A172 (cell line): ENCODE measurements around the gene RWDD1. TPM values are rescaled to one million over a fixed set of nuclear protein-coding genes. Genes with fewer than 3 reads are reported as not detected.

Source experiments
- DNase-seq: peaks from one replicate; pipeline ENCODE4 v3.0.0-alpha.2; 2015; ENCODE audit warnings: low spot score
- total RNA-seq: library from RNA; depleted of rRNA; stranded (reverse); fragments of >200 nt; shearing (Covaris generic); gene quantifications from 2 replicates; pipeline ENCODE4 v1.2.3, GENCODE V29; 2014; rRNA removed

RWDD1 gene, protein sequence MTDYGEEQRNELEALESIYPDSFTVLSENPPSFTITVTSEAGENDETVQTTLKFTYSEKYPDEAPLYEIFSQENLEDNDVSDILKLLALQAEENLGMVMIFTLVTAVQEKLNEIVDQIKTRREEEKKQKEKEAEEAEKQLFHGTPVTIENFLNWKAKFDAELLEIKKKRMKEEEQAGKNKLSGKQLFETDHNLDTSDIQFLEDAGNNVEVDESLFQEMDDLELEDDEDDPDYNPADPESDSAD
- total RNA-seq, result 51.8 and 93.1 TPM in 2 replicates

DNA sequence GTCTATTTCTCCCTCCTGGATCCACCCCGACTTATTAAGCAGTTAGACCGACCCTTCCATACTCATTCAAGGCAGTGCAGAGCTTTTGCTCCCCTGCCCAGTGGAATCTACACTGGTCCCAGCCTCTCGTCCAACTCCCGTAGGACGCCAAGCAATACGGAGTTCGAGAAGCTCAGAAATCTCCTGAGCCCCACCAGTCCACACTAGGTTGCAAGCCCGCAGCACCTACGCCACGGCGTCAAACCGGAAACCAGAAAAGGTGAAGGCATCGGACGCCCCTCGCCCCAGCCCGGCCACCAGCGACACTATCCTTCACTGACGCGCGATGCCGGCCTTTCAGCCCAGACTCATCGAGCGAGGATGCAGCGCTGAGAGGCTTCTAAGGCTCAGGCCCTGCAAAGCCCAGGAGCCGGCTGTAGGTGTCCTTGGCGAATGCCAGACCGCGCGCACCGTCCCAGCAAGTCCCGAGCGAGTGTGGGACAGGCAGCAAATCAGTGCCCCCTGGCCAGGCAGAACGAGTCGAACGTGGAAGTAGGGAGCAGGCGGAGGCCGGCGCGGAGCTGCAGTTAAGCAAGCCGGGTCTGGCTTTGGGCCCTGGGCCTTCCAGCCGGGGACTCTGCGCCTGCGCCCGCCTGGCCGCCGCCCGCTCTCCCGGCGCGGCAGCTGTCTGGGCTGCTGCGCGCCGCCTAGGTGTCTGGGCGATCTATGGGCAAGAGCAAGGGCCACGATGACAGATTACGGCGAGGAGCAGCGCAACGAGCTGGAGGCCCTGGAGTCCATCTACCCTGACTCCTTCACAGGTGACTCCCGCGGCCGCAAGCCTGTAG, at the start of gene RWDD1:
RWDD1 (plus strand) TSS at position 649 of the 827 bp plus-strand sequence; CDS start at position 728, 79 bp downstream.
- DNase-seq, result peak; percentile 94

DNA sequence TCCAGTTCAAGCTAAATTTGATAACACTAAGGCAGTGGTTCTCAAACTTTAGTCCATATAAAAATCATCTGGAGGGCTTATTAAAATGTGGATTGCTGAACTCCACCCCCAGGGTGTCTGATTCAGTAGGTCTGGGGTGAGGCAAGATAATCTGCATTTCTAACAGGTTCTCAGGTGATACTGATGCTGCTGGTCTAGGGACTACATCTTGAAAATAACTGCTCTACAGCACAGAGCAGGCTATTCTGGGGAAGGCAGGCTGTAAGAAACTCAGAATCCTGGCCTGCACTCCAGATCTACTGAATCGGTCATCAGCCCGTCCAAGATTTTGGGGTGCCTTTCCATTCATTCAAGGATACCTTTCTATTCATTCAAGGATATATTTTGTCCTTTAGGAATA, 48.4 kb upstream of the RWDD1 start:
- no peak for DNase-seq

DNA sequence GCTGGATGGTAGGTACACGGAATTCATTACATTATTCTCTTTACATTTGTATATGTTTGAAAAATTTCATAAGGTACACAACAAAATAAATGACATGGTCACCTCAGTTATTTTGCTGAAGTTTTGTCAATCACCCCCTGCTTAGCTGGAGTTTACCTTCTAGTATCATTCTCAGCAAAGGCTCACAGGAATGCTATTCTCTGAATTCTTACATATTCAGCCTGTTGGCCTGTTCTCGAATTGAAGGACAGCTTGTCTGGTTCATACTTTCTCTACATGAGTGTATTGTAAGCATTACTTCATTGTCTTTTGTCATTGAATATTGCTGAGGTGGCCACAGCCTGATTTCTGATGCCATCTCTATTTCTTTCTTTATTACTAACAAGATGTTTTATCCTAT, 47.1 kb upstream of the RWDD1 start:
- DNase-seq, result no peak

DNA sequence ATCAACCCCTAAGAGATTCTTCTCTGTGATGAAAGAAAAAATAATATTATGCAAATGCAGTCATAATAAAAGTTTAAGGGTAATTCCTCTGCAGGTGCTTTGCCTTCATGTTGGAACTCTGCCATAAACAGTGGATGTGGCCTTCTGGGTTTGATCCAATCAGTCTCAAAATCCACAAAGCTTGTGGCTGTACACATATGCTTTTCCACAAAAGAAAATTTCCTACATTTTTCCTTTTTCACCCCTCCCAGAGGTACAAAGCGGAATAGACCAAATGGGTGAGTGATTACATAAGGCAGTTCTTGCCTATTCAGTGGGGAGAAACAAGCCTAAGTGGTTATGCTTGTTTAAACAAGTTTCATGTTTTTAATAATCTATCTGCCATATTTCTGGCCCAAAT, 43.2 kb upstream of the RWDD1 start:
- no peak for DNase-seq

DNA sequence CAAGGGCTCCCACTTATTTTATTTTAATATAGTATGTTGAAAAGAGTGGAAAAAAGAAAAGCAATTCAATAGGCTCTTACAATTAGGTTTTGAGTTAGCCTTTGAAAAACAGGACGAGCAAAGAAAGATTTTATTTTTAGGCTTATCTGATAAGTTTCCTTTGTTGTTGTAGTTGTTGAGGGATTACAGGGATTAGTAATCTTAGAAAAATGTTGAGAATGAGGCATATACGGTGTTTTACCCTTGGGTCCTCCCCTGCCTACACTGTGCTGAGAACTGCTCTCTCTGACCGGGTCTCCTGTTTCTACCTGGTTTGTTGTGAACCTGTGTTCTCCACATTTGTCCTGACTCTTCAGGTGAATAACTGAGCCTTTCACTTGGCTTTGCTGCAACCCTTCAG, 42.5 kb upstream of the RWDD1 start:
- peak; percentile 30 for DNase-seq

DNA sequence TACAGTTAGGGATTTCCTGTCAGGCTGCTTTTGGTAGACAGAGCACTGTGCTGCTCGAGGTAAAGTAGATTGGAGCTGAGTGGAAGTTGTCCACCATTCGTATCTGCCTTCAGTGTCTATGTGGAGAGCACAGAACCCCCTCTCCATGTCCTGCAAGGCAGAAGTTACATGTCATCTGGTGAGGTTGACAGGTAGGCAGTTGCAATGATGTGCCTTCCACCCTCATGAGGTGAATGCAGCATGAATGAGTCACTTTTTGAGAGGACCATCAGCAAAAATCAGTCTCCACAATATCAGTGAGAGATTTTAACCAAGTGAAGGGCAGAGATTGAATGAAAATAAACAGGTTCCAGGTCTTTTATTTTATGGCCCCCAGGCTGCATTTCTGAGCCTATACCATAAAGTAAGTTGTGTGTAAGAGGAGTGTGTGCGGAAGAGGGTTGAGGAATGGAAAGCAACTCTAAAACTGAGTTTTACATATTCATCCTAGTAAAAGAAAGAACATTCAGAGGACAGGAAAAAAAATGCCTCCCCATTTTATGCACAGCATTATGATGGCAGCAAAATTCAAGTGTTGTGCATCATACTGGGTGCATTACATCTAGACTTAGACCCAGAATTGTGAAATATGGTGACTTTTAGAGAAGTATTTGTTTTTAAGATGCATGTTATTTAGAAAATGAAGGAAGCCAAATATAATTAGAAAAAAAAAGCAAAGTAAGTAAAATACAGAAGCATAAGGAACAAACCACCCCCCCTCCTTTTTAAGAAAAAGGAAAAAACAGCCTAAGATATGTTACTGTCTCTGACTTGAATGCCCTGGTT, 41.6 kb upstream of the RWDD1 start:
- DNase-seq, result no peak

DNA sequence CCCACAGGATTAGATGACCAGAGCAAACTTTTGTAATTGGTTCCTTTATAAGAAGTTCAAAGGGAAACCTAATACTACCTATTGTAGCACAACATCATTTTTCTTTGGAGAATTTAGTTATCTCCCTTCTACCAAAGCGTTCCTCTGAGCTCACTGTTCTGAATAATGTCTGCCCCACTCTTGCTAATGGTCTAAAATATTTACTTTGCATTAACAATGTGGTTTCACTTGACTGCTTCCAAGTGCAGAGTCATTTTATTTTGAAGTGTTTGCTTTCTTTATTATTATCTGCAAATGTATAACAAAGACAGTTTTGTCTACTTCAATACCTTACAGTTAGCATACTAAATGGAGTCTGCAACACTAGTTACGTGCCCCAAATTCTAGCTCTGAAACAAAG, 40.9 kb upstream of the RWDD1 start:
- no peak for DNase-seq

DNA sequence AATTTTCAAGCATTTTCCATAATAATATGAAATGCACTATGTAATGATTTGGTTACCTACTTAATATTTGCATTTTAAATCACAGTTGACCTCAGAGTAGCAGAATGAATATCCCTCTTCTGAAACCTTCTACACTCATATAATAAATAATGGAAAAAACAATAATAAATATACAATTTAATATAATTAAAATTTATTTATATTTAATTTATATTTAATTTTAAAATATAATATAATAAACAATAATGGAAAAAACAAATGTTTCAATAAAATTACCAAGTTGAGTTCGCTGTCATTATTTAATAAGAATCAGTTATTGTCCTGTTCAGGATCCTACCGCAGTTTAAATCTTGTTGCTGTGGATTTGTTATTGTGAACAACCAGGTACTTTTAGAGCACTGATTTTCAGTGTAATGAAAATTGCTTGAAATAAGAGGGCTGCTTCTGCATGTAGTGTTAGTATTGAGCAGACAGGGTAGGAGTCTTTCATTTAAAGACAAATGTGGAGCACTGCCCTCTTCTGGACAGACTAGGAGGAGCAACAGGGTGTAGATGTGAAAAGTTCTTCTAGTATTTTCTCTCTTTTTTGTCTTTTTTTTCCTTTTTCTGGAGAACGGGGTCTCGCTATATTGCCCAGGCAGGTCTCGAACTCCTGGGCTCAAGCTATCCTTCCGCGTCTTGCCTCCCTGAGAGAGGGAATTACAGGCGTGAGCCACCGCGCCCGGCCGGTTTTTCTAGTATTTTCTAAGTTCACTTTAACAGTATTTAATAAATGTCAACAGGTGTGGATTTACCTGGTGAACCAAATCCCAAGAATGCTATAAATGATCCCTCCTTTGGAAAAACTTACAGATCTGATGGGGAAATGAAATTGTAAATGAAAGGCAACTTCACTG, 39.4 kb upstream of the RWDD1 start:
- peak; percentile 53 for DNase-seq

DNA sequence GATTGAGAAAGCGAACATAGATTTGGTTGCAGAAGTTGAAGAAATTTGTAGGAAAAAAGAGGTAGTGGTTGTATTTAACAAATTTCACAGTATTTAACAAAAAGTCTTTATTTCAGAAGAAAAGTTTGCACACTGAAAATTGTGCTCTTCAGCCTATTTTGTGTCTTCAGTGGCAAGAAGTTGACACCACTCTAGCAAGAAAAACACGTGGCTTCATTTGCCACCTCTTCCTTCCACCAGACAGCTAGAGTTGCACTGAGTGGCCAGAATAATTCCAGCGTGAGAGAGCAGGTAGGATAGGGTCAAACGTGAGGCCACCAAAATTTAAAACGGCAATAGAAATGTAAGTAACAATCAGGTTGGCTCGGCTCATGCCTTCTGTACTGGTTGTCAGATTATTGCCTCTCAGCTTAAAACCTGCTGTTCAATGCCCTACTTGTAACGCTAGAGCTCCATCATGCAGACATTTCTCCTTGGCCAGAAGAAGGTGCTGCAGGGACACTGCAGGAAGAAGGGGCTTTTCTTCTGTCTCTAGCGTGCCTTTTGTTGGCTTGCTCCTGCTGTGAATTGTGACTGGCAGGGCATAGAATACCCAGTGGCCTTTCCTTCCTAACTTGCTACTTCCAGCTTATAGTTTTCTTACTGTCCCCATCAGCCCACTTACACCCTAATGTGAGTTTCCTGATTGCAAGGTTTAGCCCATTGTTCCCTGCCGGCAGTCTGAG, 37.9 kb upstream of the RWDD1 start:
- DNase-seq, result no peak

DNA sequence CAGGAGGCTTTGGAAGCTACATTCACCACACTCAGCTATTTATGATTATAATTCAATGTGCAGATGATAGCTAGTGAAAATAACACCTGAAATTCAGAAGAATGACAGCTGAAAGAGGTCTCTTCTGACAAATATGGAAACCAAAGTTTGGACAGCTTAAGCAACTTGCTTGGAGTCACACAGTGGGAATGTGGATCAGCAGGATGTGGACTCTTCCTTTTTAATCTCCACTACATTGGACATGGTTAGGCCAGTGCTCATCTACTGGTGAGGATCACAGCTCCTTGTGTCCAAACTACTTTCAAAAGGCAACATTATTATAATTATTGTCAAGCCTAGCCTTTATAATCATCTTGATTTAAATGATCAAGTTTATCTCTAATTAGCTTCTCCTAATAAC, 36.2 kb upstream of the RWDD1 start:
- no peak for DNase-seq

DNA sequence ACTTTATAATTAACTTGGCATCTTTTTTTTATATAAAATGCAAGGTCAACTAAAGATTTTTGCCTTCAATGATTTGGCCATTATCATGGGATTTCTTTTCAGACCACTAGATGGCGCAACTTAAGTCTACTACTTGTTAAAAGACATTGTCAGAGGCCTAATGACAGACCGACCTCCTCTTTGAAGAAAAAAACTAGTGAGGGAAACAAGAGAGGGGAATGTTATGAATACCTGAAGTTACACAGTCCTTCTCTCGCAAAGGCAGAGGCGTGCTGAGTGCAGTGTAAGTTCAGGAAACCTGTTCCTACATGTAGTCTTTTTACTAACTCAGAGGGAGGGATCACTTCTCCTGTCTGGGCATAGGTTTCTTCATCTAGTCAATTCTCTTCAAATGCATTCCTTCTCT, 35.1 kb upstream of the RWDD1 start:
- DNase-seq, result peak; percentile 60

DNA sequence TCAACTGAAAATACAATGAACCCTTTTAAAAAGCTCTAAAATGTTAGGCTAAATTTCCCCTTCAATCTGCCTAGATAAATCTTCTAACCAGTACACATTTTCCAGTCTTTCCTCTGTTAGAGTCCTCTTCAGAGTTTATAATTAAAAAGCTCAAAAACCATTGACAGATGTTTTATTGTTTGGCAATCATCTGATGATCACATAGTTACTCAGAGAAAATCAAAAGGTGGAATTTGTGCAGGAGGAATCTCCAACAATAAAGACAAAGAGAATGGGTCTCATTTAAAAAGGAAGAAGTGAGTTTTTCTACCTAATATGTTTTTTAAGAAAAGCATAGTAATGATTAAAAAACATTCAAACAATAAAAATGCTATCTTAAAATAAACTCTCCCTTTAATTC, 28.9 kb upstream of the RWDD1 start:
- DNase-seq, result no peak

DNA sequence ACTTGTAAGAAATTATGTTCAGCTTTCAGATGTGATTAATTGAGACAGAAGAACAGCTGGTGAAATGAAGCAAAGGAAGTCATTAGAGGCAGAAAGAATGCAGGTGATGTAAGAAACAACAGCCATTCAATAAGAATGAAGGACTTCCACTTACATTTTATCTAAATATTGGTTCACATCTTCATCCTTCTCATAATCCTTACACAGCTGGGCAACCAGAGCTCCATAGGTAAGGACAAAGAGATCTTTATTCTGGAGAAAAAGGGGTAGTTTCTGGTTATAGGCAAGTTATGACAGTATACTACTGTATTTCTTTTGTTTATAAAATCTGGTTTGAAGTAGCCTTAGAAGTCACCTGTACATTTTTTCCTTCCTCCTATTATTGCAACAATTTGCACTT, 28.2 kb upstream of the RWDD1 start:
- DNase-seq, result no peak

DNA sequence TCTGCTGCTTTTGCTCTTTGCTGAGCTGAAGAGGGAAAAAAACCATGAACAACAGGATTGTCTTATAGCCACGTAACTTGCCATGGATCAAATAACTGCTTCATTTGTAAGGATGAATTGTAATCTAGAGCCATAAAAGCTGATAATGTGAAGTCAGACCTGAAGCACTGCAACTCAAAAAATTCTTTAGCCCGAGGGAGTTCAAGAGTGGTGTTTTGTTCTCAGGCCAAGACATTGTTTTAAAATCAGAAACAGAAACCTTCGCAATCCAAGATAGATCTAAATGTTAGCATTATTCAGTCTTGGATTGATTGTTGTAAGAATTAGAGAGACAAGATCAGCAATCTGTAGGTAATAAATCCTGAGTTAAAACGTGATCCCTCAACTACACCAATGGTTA, 25.7 kb upstream of the RWDD1 start, which contains the start of gene TRAPPC3L:
TRAPPC3L (minus strand) TSS at position 34 of the 400 bp plus-strand sequence. CDS start 170 bp downstream, outside the sequence.
- no peak for DNase-seq

DNA sequence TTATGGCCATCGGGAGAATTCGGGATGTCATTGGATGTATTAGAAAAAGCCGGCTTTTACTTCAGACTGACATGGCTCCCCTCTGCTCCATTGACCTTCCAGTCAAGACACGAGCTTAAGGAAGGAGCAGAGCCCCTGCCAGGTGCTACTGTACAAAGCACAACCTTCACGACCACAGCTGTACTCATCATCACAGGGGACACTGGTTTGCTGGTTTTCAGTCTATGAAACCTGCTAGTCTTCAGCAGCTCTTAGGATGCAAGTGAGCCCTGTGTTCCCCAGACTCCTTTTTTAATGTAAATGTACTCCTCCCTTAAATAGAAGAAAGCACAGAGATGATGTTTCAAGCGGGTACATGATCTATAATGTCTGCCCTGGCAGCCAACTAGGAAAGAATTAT, 23.9 kb upstream of the RWDD1 start:
- no peak for DNase-seq

DNA sequence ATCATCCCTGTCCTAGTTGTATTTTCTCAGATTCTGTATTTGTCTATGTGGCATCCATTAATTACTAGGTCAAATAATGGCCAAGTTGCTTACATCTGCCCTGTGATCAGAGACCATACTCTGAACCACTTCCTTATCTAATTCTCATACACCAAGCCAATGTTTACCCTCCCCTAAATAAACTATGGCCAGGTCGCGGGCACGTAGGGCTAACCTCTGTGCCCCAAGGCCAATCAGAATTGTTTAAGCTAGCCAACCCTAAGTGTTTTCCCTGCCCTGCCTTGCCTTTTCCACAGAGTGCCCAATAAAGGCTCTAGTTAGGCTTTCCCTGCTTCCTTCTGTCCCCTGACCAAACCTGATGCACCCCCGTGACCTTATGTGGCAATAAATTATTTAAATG, 20.5 kb upstream of the RWDD1 start:
- DNase-seq, result no peak

DNA sequence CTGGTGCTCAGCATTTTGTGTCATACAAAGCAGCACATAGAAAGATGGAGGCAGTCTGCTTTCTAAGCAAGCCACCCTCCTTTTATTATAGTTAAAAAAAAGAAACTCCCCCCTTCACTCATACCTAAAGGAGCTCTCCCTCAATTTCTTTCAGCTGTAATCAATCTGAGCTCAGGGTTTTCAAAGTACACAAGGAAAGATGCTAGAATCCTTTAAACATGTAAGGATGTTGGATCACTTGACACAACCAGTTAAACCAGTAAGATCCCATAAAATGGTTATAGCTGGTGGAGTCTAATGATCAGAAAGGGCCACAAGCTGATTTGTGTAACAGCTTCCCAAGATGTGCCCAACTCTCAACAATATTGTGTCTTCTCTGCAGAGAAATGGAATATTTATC, 17.9 kb upstream of the RWDD1 start, which contains the start of gene CALHM4:
CALHM4 (plus strand) TSS at position 301 of the 400 bp plus-strand sequence; CDS start at position 344, 43 bp downstream.
- DNase-seq, result no peak

DNA sequence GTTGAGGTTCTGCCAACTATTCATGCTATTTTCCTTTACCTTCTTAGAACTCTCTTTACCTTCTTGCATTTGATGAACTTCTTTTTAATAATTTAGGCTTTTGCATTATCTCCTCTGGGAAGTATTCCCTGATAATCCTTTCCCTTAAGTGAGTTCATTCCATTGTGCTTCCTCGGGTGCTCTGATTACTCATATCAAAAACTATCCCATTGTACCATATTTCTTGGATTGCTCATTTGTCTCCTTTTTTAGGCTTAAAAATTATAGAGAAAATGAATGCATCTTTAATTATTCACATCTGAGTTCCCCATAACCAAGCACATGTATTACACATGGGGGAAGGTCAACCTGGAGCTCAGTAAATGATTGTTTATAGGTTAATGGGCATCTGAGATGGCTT, 15.2 kb upstream of the RWDD1 start:
- DNase-seq, result peak; percentile 56

DNA sequence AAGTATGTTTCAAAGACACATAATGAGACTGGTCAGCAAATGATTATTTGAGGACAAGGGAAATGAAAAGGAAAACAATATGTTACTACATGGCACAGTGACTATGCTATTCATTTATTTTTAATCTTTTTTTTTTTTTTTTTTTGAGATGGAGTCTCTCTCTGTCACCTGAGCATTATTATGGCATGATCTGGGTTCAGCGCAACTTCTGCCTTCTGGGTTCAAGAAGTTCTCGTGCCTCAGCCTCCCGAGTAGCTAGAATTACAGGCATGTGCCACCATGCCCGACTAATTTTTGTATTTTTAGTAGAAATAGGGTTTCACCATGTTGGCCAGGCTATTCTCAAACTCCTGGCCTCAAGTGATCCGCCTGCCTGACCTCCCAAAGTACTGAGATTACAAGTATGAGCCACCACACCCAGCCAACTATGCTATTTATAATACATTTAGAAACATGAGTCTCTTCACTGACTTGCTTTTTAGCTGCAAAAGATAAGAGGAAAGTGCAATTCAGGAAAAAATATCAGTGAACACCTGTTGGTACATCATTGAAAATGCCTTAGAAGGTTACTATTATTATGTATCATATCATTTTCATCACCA, 14.4 kb upstream of the RWDD1 start:
- DNase-seq, result no peak

DNA sequence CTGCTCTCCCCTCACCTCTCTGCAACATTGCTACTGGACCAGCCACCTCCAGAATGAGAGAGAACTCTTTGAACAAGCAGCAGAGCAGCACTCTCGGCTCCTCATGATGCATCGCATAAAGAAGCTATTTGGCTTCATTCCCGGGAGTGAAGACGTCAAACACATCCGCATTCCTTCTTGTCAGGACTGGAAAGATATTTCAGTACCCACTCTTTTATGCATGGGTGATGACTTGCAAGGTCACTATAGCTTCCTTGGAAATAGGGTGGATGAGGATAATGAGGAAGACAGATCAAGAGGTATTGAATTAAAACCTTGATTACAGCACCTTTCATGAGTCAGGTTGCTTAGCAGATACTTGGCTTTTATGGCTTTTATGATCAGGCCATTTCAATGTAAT, 13.4 kb upstream of the RWDD1 start:
- DNase-seq, result peak; percentile 95
